Mesodermal cell (in vitro differentiated cells): ENCODE measurements around the gene MLLT1.

Experiments
- H3K27ac ChIP-seq: 2 replicates; pipeline ENCODE4 v1.7.0; 2013; ENCODE audit warnings: mild to moderate bottlenecking, low read depth, low read length, moderate library complexity; ENCODE audit not compliant: severe bottlenecking
- H3K36me3 ChIP-seq: 2 replicates; pipeline ENCODE4 v1.7.1; 2013; ENCODE audit warnings: mild to moderate bottlenecking, low read length, moderate library complexity; ENCODE audit not compliant: control insufficient read depth, insufficient read depth
- H3K4me1 ChIP-seq: one replicate; pipeline ENCODE4 v1.7.1; 2013; ENCODE audit warnings: mild to moderate bottlenecking, low read length; ENCODE audit not compliant: insufficient read depth, control insufficient read depth, poor library complexity, severe bottlenecking
- H3K4me3 ChIP-seq: 2 replicates; pipeline ENCODE4 v1.7.0; 2013; ENCODE audit warnings: low read length, control low read depth, mild to moderate bottlenecking; ENCODE audit not compliant: insufficient read depth, poor library complexity, severe bottlenecking; ENCODE audit errors: extremely low read depth
- H3K9me3 ChIP-seq: 2 replicates; pipeline ENCODE4 v1.7.1; 2013; ENCODE audit warnings: mild to moderate bottlenecking, low read length, moderate library complexity; ENCODE audit not compliant: control insufficient read depth
- WGBS, 2 experiments: methylation state at CpG; one replicate each; pipeline ENCODE4 v1.1.5; 2013; ENCODE audit warnings: missing lambda C conversion rate in 2 of 2; ENCODE audit not compliant: insufficient coverage in 2 of 2; 5-methylcytosine and 5-hydroxymethylcytosine counted together

Gene MLLT1

GRCh38 chr19:6173190-6173589, 106.6 kb downstream of the MLLT1 start:
- no peak overlapping the region for H3K4me3 ChIP-seq

GRCh38 chr19:6172074-6172863, 107.5 kb downstream of the MLLT1 start:
- no peaks in the 10 kb centered on the region for H3K36me3 ChIP-seq
- no peak overlapping the region for H3K4me3 ChIP-seq
- WGBS, 2 experiments = 64 to 87% methylated on average over 3 of the region's 3 CpGs
- H3K4me1 ChIP-seq = no peaks in the 10 kb centered on the region
- no peaks in the 10 kb centered on the region for H3K9me3 ChIP-seq
- H3K27ac ChIP-seq = no peak overlapping the region

More at GRCh38 chr19:6173190-6173589, 106.6 kb downstream of the MLLT1 start:
- 72 to 75% methylated on average over 4 of the region's 5 CpGs for WGBS, 2 experiments
- Histone ChIP-seq H3K36me3 (no peaks in the 10 kb centered on the region), H3K4me1 (no peaks in the 10 kb centered on the region), H3K27ac (no peak overlapping the region), H3K9me3 (no peaks in the 10 kb centered on the region)

- no peak overlapping the region for H3K27ac ChIP-seq
- no peaks in the 10 kb centered on the region for H3K9me3 ChIP-seq
- no peaks in the 10 kb centered on the region for H3K4me1 ChIP-seq
- H3K36me3 ChIP-seq = no peaks in the 10 kb centered on the region
- no peak overlapping the region for H3K4me3 ChIP-seq
- 83 to 100% methylated on average over 1 of the region's 1 CpG for WGBS, 2 experiments
Observed at GRCh38 chr19:6167115-6167514, 112.7 kb downstream of the MLLT1 start.

GRCh38 chr19:6164906-6165531, 114.8 kb downstream of the MLLT1 start:
- Histone ChIP-seq H3K27ac (no peak overlapping the region), H3K9me3 (no peaks in the 10 kb centered on the region), H3K4me1 (no peaks in the 10 kb centered on the region), H3K4me3 (no peak overlapping the region), H3K36me3 (no peaks in the 10 kb centered on the region)
- WGBS, 2 experiments = 71 to 82% methylated on average over 3 to 4 of the region's 5 CpGs

- H3K9me3 ChIP-seq = peaks cover 5% of the 10 kb centered on the region
- 70% methylated on average over 7 to 8 of the region's 8 CpGs for WGBS, 2 experiments
- no peaks in the 10 kb centered on the region for H3K4me1 ChIP-seq
- H3K4me3 ChIP-seq = no peak overlapping the region
- H3K36me3 ChIP-seq = no peaks in the 10 kb centered on the region
- H3K27ac ChIP-seq = no peak overlapping the region
Observed at GRCh38 chr19:6161271-6161850, 118.4 kb downstream of the MLLT1 start.
